KOPT-K1 (cell line): Measurements from ENCODE around the gene ZNF609.

Experiments used
- H3K27ac ChIP-seq: fragments of 200-600 bp; sonication (generic); 2 replicates; pipeline ENCODE4 v1.5.1; 2016; ENCODE audit warnings: antibody characterized with exemption, mild to moderate bottlenecking, low read depth, low read length; ENCODE audit not compliant: poor library complexity, severe bottlenecking
- H3K36me3 ChIP-seq: fragments of 200-600 bp; sonication (generic); 2 replicates; pipeline ENCODE4 v1.5.1; 2017; ENCODE audit warnings: antibody characterized with exemption, mild to moderate bottlenecking, low read length, moderate library complexity; ENCODE audit not compliant: insufficient read depth
- H3K9me3 ChIP-seq: fragments of 200-600 bp; sonication (generic); 2 replicates; pipeline ENCODE4 v1.5.1; 2017; ENCODE audit warnings: antibody characterized with exemption, low read length, mild to moderate bottlenecking; ENCODE audit not compliant: insufficient read depth, poor library complexity, severe bottlenecking

Gene ZNF609

DNA sequence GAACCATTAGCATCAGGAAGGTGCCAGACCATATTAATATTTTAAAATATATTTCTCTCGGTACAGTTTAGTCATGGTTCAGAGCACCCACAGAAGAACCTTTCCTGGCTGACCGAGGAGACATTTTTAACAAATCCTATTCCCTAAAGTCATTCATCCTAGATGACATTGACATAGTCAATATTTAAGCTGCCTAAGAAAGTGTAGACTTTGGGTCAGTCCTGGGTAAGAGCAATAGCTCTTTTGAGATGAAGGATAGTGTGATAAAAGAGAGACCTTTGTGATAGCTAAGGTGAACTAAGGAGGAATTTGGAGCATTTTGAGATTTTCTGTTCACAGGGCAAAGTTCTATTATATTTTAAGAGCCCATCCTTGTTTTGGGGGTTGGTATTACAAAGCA is 47.5 kb downstream of the ZNF609 start:
- H3K27ac ChIP-seq = no peak overlapping the region
- H3K9me3 ChIP-seq = no peaks in the 10 kb centered on the region
- peaks cover 32% of the 10 kb centered on the region for H3K36me3 ChIP-seq

DNA sequence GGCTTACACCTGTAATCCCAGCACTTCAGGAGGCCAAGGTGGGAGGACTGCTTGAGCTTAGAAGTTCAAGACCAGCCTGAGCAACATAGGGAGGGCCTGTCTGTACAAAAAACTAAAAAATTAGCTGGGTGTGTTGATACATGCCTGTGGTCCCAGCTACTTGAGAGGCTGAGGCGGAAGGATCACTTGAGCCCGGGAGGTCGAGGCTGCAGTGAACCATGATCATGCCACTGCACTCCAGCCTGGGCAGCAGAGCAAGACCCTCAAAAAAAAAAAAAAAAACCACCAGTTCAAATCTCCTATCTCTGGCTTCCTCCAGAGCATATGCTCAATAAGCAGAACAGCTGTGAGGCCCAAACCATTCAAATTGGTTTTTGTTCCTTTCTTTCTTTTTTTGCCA is 53.4 kb downstream of the ZNF609 start:
- Histone ChIP-seq H3K9me3 (no peaks in the 10 kb centered on the region), H3K36me3 (peaks cover 32% of the 10 kb centered on the region), H3K27ac (no peak overlapping the region)

DNA sequence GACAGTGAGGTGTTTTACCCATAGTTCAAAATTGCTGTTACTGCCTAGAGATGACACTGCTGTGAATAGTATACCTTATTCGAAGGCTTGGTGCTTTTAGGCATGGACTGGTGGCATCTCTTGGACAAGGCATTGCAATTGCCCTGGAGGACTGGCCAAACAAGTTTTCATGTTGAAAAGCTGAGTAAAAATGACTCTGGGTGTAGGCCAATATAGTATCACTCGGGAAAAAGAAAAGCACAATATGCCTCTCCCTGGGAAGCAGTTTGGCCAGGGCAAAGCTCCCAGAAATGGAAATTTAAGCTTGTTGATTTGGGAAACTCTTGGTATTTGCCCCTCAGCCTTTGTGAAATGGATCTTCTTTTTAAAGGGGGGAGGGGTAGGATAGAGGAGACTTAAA is 54.8 kb downstream of the ZNF609 start:
- Histone ChIP-seq H3K27ac (no peak overlapping the region), H3K9me3 (no peaks in the 10 kb centered on the region), H3K36me3 (peaks cover 23% of the 10 kb centered on the region)

DNA sequence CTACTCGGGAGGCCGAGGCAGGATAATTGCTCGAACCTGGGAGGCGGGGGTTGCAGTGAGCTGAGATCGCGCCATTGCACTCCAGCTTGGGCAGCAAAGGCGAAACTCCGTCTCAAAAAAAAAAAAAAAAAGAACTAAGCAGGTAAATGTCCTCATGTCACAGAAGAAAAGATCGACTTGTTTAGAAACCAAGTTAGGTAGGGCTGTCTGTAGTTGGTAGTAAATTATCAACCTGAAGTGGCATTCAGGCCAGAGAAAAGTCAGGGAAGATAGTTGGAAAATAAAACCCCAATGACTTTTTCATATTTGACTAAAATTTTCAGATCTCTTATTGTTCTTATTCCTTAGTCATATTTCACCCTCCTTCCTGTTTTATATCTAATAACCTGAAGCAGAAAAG is 55.4 kb downstream of the ZNF609 start:
- Histone ChIP-seq H3K36me3 (peaks cover 21% of the 10 kb centered on the region), H3K27ac (no peak overlapping the region), H3K9me3 (no peaks in the 10 kb centered on the region)

DNA sequence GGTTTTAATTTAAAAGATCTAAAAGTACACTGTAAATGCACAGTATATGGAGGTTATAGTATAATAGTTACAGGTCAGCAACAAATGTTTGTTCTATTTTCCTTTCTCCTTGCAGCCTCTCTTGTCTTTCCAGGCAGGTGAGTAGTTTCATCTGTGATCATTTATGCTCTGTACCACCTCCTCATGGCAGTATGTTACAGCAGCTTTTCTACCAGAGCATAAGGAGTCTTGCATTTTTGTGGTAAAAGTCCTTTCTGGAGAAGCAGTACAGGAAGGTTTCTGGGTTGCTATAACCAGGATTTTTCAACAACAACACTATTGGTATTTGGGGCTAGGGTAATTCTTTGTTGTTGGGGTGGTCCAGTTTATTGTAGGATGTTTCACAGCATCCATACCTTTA is 59.5 kb downstream of the ZNF609 start:
- H3K36me3 ChIP-seq = peaks cover 15% of the 10 kb centered on the region
- no peak overlapping the region for H3K27ac ChIP-seq

DNA sequence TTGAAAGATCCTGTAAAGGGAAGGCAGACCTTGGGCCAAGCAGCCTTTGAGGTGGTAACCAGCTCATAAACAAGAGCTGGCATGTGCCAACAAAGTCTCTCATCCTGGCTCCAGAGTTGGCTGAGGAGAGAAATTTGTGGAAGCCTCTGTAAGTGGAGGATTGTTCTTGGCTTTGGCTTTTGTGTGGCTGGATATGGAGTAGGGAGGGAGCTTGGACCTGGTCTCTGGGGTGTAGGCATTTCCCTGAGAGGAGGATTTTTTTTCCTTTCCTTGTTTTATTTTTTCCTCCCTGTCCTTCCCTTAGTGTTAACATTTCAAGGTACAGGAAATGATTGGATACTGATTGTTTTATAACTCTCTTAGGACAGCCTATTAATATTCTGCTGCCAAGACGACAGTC is 60.8 kb downstream of the ZNF609 start:
- Histone ChIP-seq H3K27ac (no peak overlapping the region), H3K36me3 (peaks cover 15% of the 10 kb centered on the region), H3K9me3 (no peaks in the 10 kb centered on the region)

More for the DNA sequence above, 59.5 kb downstream of the ZNF609 start:
- H3K9me3 ChIP-seq = no peaks in the 10 kb centered on the region

DNA sequence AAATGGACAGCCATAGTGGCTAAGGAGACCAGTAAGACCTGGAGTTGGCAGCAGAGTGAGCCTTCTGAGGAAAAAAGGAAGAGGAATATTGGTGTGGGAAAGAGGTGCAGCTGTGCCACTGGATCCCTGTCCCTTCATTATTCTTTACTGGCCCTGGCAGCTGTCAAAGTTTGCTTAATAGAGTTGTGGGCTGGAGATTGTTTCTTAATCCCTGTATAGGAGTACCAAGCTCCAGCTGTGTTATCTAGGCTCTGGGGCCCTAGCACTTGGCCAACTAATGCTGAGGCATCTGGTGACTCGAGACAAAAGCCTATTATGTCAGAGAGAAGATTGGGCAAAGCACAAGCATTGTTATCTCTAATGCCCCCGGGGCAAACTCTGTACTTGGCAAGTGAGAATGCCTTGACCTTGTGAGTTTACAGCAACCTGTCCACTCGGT is 61.4 kb downstream of the ZNF609 start:
- Histone ChIP-seq H3K36me3 (peaks cover 14% of the 10 kb centered on the region), H3K27ac (no peak overlapping the region), H3K9me3 (no peaks in the 10 kb centered on the region)

DNA sequence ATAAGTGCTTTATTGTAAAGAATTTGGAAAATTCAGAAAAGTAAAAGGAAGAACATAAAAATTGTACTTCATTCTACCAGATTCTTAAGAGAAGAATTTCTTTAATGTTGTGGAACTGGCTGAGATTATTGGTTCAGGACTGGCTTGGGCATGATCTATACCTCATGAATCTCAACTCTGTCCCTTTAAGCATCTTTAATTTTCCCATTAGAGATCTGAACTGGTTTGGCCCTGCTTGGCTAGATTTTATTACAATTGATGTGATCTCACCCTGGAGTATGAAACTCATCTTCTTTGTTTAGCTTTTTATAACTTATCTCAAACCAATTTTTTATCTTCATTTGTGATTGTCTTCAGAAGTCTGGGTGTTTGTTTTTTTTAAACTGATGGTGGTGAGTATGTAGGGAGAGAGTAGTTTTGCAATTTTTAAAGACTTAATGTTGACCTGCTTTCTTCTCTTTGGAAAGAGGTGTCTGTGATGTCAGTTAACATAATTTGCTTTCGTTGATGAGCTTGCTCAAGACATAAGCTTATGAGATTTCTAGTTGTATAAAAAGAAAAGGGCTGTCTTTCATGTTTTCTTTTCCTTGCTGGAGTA is 61.9 kb downstream of the ZNF609 start:
- Histone ChIP-seq H3K27ac (no peak overlapping the region), H3K9me3 (no peaks in the 10 kb centered on the region), H3K36me3 (peaks cover 8% of the 10 kb centered on the region)

DNA sequence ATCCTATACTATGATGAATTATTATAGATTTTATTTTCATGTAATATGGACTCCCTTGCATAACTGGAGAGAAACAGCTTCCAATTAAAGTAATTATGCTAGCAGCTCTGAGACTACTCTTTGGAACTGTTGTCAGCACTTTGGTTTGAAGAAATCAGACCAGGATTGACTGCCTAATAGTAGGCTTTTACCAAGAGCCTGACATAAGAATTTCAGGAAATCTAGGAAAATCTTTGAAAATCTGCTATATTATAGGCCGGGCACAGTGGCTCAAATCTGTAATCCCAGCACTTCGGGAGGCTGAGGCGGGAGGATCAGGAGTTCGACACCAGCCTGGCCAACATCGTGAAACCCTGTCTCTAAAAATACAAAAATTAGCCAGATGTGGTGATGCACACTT is 62.9 kb downstream of the ZNF609 start:
- 0 out of 2 replicates have a peak, but pooled peaks cover under 1% of the 10 kb centered on the region for H3K36me3 ChIP-seq
- H3K9me3 ChIP-seq = no peaks in the 10 kb centered on the region
- H3K27ac ChIP-seq = no peak overlapping the region

DNA sequence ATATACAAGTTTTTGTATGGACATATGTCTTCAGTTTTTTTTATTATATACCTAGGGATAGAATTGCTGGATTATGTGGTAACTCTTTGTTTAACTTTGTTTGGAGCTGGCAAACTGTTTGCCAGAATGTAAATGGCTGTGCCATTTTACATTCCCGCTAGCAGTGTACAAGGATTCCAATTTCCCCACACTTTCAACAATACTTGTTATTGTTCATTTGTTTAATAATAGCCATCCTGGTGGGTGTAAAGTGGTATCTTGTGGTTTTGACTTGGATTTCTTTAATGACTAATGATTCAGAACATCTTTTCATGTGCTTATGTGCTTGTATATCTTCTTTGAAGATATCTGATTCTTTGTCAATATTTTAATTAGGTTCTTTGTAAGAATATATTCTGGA is 64.4 kb downstream of the ZNF609 start:
- no peak overlapping the region for H3K27ac ChIP-seq
- peaks cover 11% of the 10 kb centered on the region; the same call in 1 of the 2 replicates for H3K36me3 ChIP-seq
- no peaks in the 10 kb centered on the region for H3K9me3 ChIP-seq

DNA sequence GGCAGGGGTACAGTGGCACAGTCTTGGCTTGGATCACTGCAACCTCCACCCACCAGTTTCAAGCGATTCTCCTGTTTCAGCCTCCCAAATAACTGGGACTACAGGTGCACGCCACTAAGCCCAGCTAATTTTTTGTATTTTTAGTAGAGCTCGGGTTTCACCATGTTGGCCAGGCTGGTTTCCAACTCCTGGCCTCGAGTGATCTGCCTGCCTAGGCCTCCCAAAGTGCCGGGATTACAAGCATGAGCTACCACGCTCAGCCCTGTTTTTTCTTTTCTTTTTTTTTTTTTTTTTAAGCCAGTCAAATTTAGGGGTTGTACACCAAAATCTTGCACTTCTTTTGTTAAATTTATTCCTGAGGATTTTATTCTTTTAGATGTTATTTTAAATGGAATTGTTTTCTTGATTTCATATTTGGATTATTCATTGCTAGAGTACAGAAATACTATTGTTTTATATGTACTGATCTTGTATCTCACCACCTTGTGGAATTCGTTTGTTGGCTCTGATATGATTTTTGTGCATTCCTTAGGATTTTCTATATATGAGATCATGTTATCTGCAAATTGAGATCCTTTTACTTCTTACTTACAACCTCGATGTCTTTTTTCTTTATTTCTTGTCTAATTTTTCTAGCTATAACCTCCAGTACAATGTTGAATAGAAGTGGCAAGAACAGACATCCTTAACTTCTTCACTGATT is 65.6 kb downstream of the ZNF609 start:
- H3K36me3 ChIP-seq = peaks cover 11% of the 10 kb centered on the region; the same call in 1 of the 2 replicates
- no peaks in the 10 kb centered on the region for H3K9me3 ChIP-seq
- H3K27ac ChIP-seq = no peak overlapping the region

DNA sequence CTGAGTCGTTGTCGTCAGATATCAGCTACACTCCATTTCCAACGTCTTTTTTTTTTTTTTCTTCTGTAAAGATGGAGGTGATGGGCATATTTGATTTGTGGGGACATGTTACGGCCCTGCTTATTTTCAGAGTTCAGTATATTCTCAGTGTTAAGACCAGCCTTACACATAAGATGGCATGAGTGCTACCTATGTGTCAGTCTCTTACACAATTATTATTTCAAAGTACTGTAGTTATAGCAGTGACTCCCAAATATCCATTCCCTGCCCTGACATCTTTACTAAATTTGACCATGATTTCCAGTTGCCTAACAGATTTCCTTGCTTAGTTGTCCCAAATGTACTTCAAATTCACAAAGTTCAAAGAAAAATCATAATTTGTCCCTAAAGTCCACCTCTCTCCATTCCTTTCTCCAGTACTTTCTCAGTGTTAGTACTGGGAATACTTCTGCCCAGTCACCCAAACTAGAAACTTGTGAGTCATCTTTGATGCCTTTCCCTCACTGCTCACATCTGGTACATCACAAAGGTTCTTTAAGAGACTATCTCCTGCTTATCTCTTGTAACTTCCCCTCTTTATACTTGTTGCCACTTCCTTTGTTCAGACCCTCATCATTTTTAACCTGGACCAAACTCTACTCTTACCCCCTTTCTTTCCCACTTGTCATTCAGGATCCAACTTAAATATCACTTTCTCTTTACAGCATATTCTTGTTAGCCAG is 67.0 kb downstream of the ZNF609 start:
- H3K9me3 ChIP-seq = no peaks in the 10 kb centered on the region
- H3K36me3 ChIP-seq = peaks cover 11% of the 10 kb centered on the region; the same call in 1 of the 2 replicates
- peak overlapping the region; percentile 4 for H3K27ac ChIP-seq

DNA sequence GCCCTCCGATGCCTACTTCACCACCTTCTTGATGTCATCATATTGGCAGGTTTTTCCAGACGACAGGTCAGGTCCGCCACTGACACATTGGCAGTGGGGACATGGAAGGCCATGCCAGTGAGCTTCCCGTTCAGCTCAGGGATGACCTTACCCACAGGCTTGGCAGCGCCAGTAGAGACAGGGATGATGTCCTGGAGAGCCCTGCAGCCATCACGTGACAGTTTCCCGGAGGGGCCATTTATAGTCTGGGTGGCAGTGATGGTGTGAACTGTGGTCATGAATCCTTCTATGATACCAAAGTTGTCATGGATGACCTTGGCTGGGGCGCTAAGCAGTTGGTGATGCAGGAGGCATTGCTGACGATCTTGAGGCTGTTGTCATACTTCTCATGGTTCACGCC is 68.5 kb downstream of the ZNF609 start:
- peak overlapping the region; percentile 9 for H3K27ac ChIP-seq
- H3K36me3 ChIP-seq = peaks cover 11% of the 10 kb centered on the region; the same call in 1 of the 2 replicates
- H3K9me3 ChIP-seq = no peaks in the 10 kb centered on the region

DNA sequence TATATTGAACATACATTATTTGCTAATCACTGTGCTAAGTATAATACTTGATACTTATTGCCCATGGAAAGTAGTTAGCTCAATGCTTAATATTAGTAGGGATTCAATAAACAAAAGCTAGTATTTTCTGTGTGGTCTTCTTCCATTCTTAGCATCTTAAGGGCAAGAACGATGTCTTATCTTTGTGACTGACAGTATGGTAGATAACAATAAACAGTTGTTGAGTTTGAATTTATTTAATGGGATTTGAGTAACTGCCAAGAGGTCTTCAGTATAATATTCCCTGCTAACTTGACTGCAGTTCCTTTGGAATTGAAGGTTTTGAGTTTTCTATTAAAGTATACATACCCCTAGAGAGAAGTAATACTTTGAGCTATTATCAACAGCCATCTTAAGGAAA is 70.1 kb downstream of the ZNF609 start:
- Histone ChIP-seq H3K27ac (peak overlapping the region; percentile 1), H3K36me3 (peaks cover 11% of the 10 kb centered on the region; the same call in 1 of the 2 replicates)

DNA sequence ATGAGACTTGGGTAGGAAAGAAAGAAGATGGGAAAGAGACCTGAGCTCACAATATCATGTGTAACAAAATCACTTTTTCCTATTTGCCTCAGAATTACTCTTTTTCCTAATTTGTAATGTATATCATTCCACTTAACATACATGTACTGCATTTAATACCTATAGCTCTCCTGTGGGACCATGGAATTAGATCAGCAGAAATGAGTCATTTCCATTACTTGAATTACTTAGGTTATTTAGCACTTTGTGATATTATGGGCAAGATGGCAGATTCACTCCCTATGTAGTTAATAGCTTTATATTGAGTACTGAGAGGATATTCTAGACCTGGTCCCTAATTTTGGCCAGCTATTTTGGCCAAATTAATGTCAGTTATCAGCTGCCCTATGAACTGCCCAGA is 70.5 kb downstream of the ZNF609 start:
- Histone ChIP-seq H3K9me3 (no peaks in the 10 kb centered on the region), H3K27ac (peak overlapping the region; percentile 1), H3K36me3 (peaks cover 11% of the 10 kb centered on the region; the same call in 1 of the 2 replicates)

More for the DNA sequence above, 70.1 kb downstream of the ZNF609 start:
- no peaks in the 10 kb centered on the region for H3K9me3 ChIP-seq
